H1 (cell line): ENCODE data around the gene ABCD2. TPM values are rescaled to one million over a fixed set of nuclear protein-coding genes. Genes with fewer than 3 reads are reported as not detected.

Experiments used
- CTCF ChIA-PET: fragments of 300-600 bp; sonication (Branson Sonifier 250); formaldehyde crosslinking; loops from one replicate; lab custom pipeline; 2021; ENCODE audit not compliant: partially characterized antibody; lab: Charles Lee
- POLR2A ChIA-PET: fragments of 300-600 bp; sonication (Branson Sonifier 250); formaldehyde crosslinking; loops from one replicate; lab custom pipeline; 2021; ENCODE audit warnings: inconsistent platforms; ENCODE audit not compliant: partially characterized antibody; lab: Charles Lee
- DNase-seq, 2 experiments: peaks; one replicate each; pipeline versions ENCODE4 v3.0.0 to v3.0.0-alpha.2; 2010 to 2022; ENCODE audit warnings: low spot score in 2 of 2, low read depth in 1 of 2, mixed read lengths in 1 of 2
- FAIRE-seq: peaks from 2 replicates; lab custom pipeline; 2011; peaks lifted over from hg19 to GRCh38; lab: Jason Lieb, UNC
- H2AFZ ChIP-seq: 2 replicates; pipeline ENCODE4 v1.8.1; 2012; ENCODE audit warnings: low read length, inconsistent platforms
- H2AK5ac ChIP-seq: 2 replicates; pipeline ENCODE4 v1.6.1; 2013; ENCODE audit warnings: low read depth, low read length
- H2BK120ac ChIP-seq: replicated peaks from 2 replicates; pipeline ENCODE3; 2013; ENCODE audit warnings: low read depth, low read length, inconsistent platforms
- H2BK12ac ChIP-seq: 2 replicates; pipeline ENCODE4 v1.6.1; 2013; ENCODE audit warnings: low read depth, low read length
- H2BK15ac ChIP-seq: 2 replicates; pipeline ENCODE4 v1.6.1; 2013; ENCODE audit warnings: low read length
- H2BK20ac ChIP-seq: 2 replicates; pipeline ENCODE4 v1.6.1; 2013; ENCODE audit warnings: low read length
- H2BK5ac ChIP-seq: 2 replicates; pipeline ENCODE4 v1.6.1; 2013; ENCODE audit warnings: low read depth, low read length
- H3K14ac ChIP-seq: 2 replicates; pipeline ENCODE4 v1.6.1; 2013; ENCODE audit warnings: inconsistent platforms; ENCODE audit not compliant: insufficient read length
- H3K18ac ChIP-seq: 2 replicates; pipeline ENCODE4 v1.6.1; 2013; ENCODE audit warnings: low read length; ENCODE audit errors: extremely low read depth
- H3K23ac ChIP-seq: 2 replicates; pipeline ENCODE4 v1.6.1; 2013; ENCODE audit warnings: inconsistent platforms; ENCODE audit not compliant: insufficient read length
- H3K23me2 ChIP-seq: 2 replicates; pipeline ENCODE4 v1.6.1; 2013; ENCODE audit warnings: low read depth, low read length
- H3K27ac ChIP-seq: 2 replicates; pipeline ENCODE4 v1.6.1; 2011; ENCODE audit warnings: low read depth, low read length, inconsistent platforms
- H3K27me3 ChIP-seq, 4 experiments: replicated peaks in 1 of 4; 1 replicate in 1 of 4; 2 replicates in 3 of 4; pipeline versions ENCODE4 v1.6.1 to v1.8.1; 2011 to 2013; ENCODE audit warnings: low read length in 3 of 4, mild to moderate bottlenecking in 3 of 4, inconsistent platforms in 2 of 4, mixed read lengths in 2 of 4, moderate library complexity in 1 of 4; ENCODE audit not compliant: control insufficient read depth in 3 of 4, insufficient read depth in 3 of 4; ENCODE audit errors: extremely low read depth in 1 of 4
- H3K36me3 ChIP-seq, 4 experiments: 2 replicates each; pipeline versions ENCODE4 v1.6.1 to v1.8.1; 2011 to 2013; ENCODE audit warnings: mild to moderate bottlenecking in 4 of 4, low read length in 3 of 4, moderate library complexity in 2 of 4, control low read depth in 1 of 4, inconsistent platforms in 1 of 4; ENCODE audit not compliant: insufficient read depth in 4 of 4, control insufficient read depth in 2 of 4
- H3K4ac ChIP-seq: replicated peaks from 2 replicates; pipeline ENCODE3; 2013; ENCODE audit warnings: low read length, low read depth, mixed read lengths, inconsistent platforms; ENCODE audit not compliant: insufficient read length
- H3K4me1 ChIP-seq, 4 experiments: replicated peaks in 1 of 4; 1 replicate in 1 of 4; 2 replicates in 3 of 4; pipeline versions ENCODE4 v1.6.1 to v1.8.1; 2011 to 2013; ENCODE audit warnings: low read length in 3 of 4, inconsistent platforms in 2 of 4, mixed read lengths in 1 of 4; ENCODE audit not compliant: insufficient read depth in 4 of 4, control insufficient read depth in 3 of 4
- H3K4me2 ChIP-seq, 2 experiments: 2 replicates each; pipeline versions ENCODE4 v1.6.1 to v1.8.1; 2011 to 2013; ENCODE audit warnings: low read depth in 2 of 2, low read length in 2 of 2, control low read depth in 1 of 2, inconsistent platforms in 1 of 2, mild to moderate bottlenecking in 1 of 2; ENCODE audit not compliant: insufficient read depth in 1 of 2
- H3K4me3 ChIP-seq, 4 experiments: fragments of 200-600, 300-600 bp in 1 of 4; sonication (generic), shearing (Covaris generic), sonication (Bioruptor Twin) in 1 of 4; 2 replicates each; pipeline versions ENCODE4 v1.5.1 to v1.8.1; 2011 to 2016; ENCODE audit warnings: low read length in 4 of 4, low read depth in 3 of 4, control low read depth in 2 of 4, inconsistent platforms in 2 of 4, mild to moderate bottlenecking in 2 of 4, mixed read lengths in 1 of 4, moderate library complexity in 1 of 4; ENCODE audit not compliant: insufficient read depth in 2 of 4; ENCODE audit errors: extremely low read depth in 1 of 4
- H3K56ac ChIP-seq: replicated peaks from 2 replicates; pipeline ENCODE3; 2013; ENCODE audit warnings: low read depth, mild to moderate bottlenecking, mixed read lengths, low read length, inconsistent platforms; ENCODE audit not compliant: insufficient read length
- H3K79me1 ChIP-seq: 2 replicates; pipeline ENCODE4 v1.6.1; 2013; ENCODE audit warnings: low read depth, low read length, control low read depth
- H3K79me2 ChIP-seq, 2 experiments: 2 replicates each; pipeline versions ENCODE4 v1.6.1 to v1.8.1; 2012 to 2013; ENCODE audit warnings: low read length in 2 of 2, mild to moderate bottlenecking in 2 of 2, inconsistent platforms in 1 of 2; ENCODE audit not compliant: insufficient read depth in 2 of 2, control insufficient read depth in 1 of 2
- H3K9ac ChIP-seq, 4 experiments: replicated peaks in 1 of 4; 1 replicate in 1 of 4; 2 replicates in 3 of 4; pipeline versions ENCODE4 v1.6.1 to v1.8.1; 2011 to 2013; ENCODE audit warnings: low read depth in 3 of 4, low read length in 3 of 4, control low read depth in 2 of 4, mild to moderate bottlenecking in 2 of 4, moderate library complexity in 2 of 4, inconsistent platforms in 1 of 4; ENCODE audit errors: extremely low read depth in 1 of 4
- H3K9me3 ChIP-seq, 2 experiments: 2 replicates each; pipeline versions ENCODE4 v1.6.1 to v1.8.1; 2012 to 2013; ENCODE audit warnings: mild to moderate bottlenecking in 2 of 2, moderate library complexity in 2 of 2, control low read depth in 1 of 2, inconsistent platforms in 1 of 2, low read depth in 1 of 2, low read length in 1 of 2, mixed read lengths in 1 of 2; ENCODE audit not compliant: insufficient read depth in 2 of 2
- H4K20me1 ChIP-seq, 2 experiments: replicated peaks in 1 of 2; 2 replicates each; pipeline versions ENCODE3 to v1.8.1; 2011 to 2013; ENCODE audit warnings: inconsistent platforms in 2 of 2, low read length in 2 of 2, mild to moderate bottlenecking in 1 of 2; ENCODE audit not compliant: insufficient read depth in 2 of 2, control insufficient read depth in 1 of 2
- H4K5ac ChIP-seq: 2 replicates; pipeline ENCODE4 v1.6.1; 2013; ENCODE audit warnings: low read length, low read depth, mixed read lengths, inconsistent platforms; ENCODE audit not compliant: insufficient read length
- H4K8ac ChIP-seq: 2 replicates; pipeline ENCODE4 v1.8.0; 2013; ENCODE audit warnings: mild to moderate bottlenecking, moderate library complexity, low read length, inconsistent platforms; ENCODE audit not compliant: insufficient read depth; ENCODE audit errors: extremely low read depth
- H4K91ac ChIP-seq: replicated peaks from 2 replicates; pipeline ENCODE3; 2013; ENCODE audit warnings: low read length, mixed read lengths, inconsistent platforms; ENCODE audit not compliant: insufficient read length
- ASH2L ChIP-seq: fragments of 200-600, 300-600 bp; sonication (generic); IDR thresholded peaks from one replicate; pipeline ENCODE4 v1.7.1; 2017; ENCODE audit warnings: low read length
- BCL11A ChIP-seq, 2 experiments: IDR thresholded peaks; one replicate each; pipeline ENCODE4 v1.6.1; 2011; ENCODE audit warnings: low read depth in 2 of 2, low read length in 2 of 2, mild to moderate bottlenecking in 2 of 2
- CBX8 ChIP-seq: fragments of 300-800, 300-1000 bp; sonication (generic); IDR thresholded peaks from 2 replicates; pipeline ENCODE4 v1.7.1; 2016; ENCODE audit warnings: low read depth, low read length, borderline replicate concordance
- JUN ChIP-seq: IDR thresholded peaks from 2 replicates; pipeline ENCODE4 v1.6.1; 2011; ENCODE audit warnings: low read depth, mild to moderate bottlenecking, improper control_type of control experiment, low read length
- KDM4A ChIP-seq: IDR thresholded peaks from one replicate; pipeline ENCODE4 v1.7.1; 2012; ENCODE audit warnings: low read depth, mild to moderate bottlenecking, moderate library complexity, low read length, inconsistent platforms; ENCODE audit not compliant: severe bottlenecking
- MAFK ChIP-seq: IDR thresholded peaks from 2 replicates; pipeline ENCODE4 v1.6.1; 2012; ENCODE audit warnings: low read depth, mild to moderate bottlenecking, improper control_type of control experiment, low read length
- RAD21 ChIP-seq, 2 experiments: IDR thresholded peaks in 1 of 2; conservative IDR thresholded peaks in 1 of 2; 2 replicates each; pipeline ENCODE4 v1.6.1; 2011; ENCODE audit warnings: low read depth in 2 of 2, low read length in 2 of 2, improper control_type of control experiment in 1 of 2, inconsistent platforms in 1 of 2, mild to moderate bottlenecking in 1 of 2, moderate library complexity in 1 of 2
- SIN3A ChIP-seq, 2 experiments: IDR thresholded peaks in 1 of 2; conservative IDR thresholded peaks in 1 of 2; 2 replicates each; pipeline ENCODE4 v1.6.1; 2011 to 2012; ENCODE audit warnings: low read length in 2 of 2, improper control_type of control experiment in 1 of 2, low read depth in 1 of 2, mild to moderate bottlenecking in 1 of 2
- SIX5 ChIP-seq: IDR thresholded peaks from 2 replicates; pipeline ENCODE4 v1.6.1; 2011; ENCODE audit warnings: mild to moderate bottlenecking, low read depth, low read length
- SRF ChIP-seq: IDR thresholded peaks from 2 replicates; pipeline ENCODE4 v1.6.1; 2011; ENCODE audit warnings: mild to moderate bottlenecking, low read depth, low read length, moderate library complexity
- TAF7 ChIP-seq: optimal IDR thresholded peaks from 2 replicates; pipeline ENCODE3; 2011; ENCODE audit warnings: low read depth, mild to moderate bottlenecking, inconsistent platforms, low read length, moderate library complexity, borderline replicate concordance
- TCF12 ChIP-seq: IDR thresholded peaks from 2 replicates; pipeline ENCODE4 v1.6.1; 2011; ENCODE audit warnings: low read depth, mild to moderate bottlenecking, low read length
- TEAD4 ChIP-seq: IDR thresholded peaks from 2 replicates; pipeline ENCODE4 v1.6.1; 2012; ENCODE audit warnings: low read depth, low read length, inconsistent platforms, mixed read lengths
- WGBS, 2 experiments: shearing (Covaris generic) in 1 of 2; methylation state at CpG; one replicate each; pipeline versions ENCODE4 v1.1.6 to v1.1.7; 2013 to 2015; ENCODE audit warnings: low lambda C conversion rate in 2 of 2, mixed read lengths in 2 of 2, inconsistent platforms in 1 of 2, low coverage in 1 of 2, missing lambda C conversion rate in 1 of 2; ENCODE audit not compliant: insufficient replicate concordance in 2 of 2, insufficient coverage in 1 of 2, insufficient read length in 1 of 2; ENCODE audit errors: extremely low coverage in 1 of 2, missing lambda C conversion rate in 1 of 2; 5-methylcytosine and 5-hydroxymethylcytosine counted together
- polyA plus RNA-seq, 7 experiments: library from polyadenylated mRNA; depleted of rRNA in 3 of 7; stranded (reverse) in 5 of 7; unstranded in 2 of 7; fragments of >200 nt in 5 of 7; fragments of 200-250 nt in 2 of 7; gene quantifications; 1 replicate in 5 of 7; 2 replicates in 1 of 7; 4 replicates in 1 of 7; pipeline versions ENCODE4 v1.2.1 to v1.2.3, GENCODE V29; 2011 to 2013; ENCODE audit warnings: missing spikeins in 2 of 7, mixed read lengths in 2 of 7
- total RNA-seq: library from RNA; stranded (reverse); fragmentation: NEBNext Ultra II Directional; extraction: Animal tissue kit (Norgen Biotek cat#: 25700); gene quantifications from 2 replicates; pipeline ENCODE4 v1.2.1, GENCODE V29; 2021
- TF ChIP-seq, protein P1 (sequence below): IDR thresholded peaks from 2 replicates; pipeline ENCODE4 v1.6.1; 2012; ENCODE audit warnings: inconsistent platforms

ABCD2 gene
- total and polyA plus RNA-seq, 2 of the 8 experiments (the other 6 are each of a cell fraction or from before 2014, with no cell fraction given) = not detected

DNA sequence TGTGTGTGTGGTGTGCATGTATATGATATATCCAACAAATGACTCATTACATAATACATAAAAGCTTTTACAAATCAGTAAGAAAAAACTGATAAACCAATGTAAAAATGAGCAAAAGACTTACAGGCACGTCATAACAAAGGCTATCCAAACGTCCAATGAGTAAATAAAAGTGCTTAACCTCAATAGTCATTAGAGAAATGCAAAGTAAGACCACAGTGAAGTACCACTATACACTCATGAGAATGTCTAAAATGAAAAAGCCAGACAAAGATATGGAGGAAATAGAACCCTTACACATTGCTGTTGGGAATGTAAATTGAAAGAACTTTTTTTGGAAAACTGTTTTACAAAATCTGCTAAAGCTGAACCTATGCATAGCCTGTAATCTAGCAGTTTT, 7.8 kb downstream of the ABCD2 start:
- Histone ChIP-seq H3K27me3 (no peaks in the 10 kb centered on the region; a peak in 1 of 7 replicates), H2AK5ac (no peak overlapping the region), H3K9me3 (no peaks in the 10 kb centered on the region), H3K79me1 (no peaks in the 10 kb centered on the region), H2BK5ac (no peak overlapping the region), H2BK20ac (no peak overlapping the region), H3K4me2 (no peak overlapping the region), H3K4ac (no peak overlapping the region), H3K27ac (no peak overlapping the region), H3K56ac (no peak overlapping the region), H3K36me3 (no peaks in the 10 kb centered on the region), H4K20me1 (no peaks in the 10 kb centered on the region), H3K79me2 (no peaks in the 10 kb centered on the region), H2BK120ac (no peak overlapping the region), H3K4me3 (no peak overlapping the region), H4K5ac (no peak overlapping the region), H3K14ac (no peak overlapping the region), H3K4me1 (no peaks in the 10 kb centered on the region), H2BK15ac (no peak overlapping the region), H3K23ac (no peak overlapping the region), H2AFZ (no peak overlapping the region), H2BK12ac (no peak overlapping the region), H3K9ac (no peak overlapping the region), H4K91ac (no peak overlapping the region), H4K8ac (no peak overlapping the region), H3K18ac (no peak overlapping the region), H3K23me2 (no peaks in the 10 kb centered on the region; the same call in 1 of the 2 replicates)
- POLR2A ChIA-PET = no interaction called here
- TF ChIP-seq, protein P1, sequence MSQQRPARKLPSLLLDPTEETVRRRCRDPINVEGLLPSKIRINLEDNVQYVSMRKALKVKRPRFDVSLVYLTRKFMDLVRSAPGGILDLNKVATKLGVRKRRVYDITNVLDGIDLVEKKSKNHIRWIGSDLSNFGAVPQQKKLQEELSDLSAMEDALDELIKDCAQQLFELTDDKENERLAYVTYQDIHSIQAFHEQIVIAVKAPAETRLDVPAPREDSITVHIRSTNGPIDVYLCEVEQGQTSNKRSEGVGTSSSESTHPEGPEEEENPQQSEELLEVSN = no peak
- TF ChIP-seq TCF12 (no peak), BCL11A (IDR thresholded peaks at IDR 0.05; ENCODE audit: low read depth in 2 of 2, low read length in 2 of 2) (no peak), JUN (no peak), ASH2L (no peak), SRF (no peak), CBX8 (no peak), MAFK (no peak), TAF7 (no peak), RAD21 (IDR thresholded peaks at IDR 0.05 in 1 of 2, conservative IDR thresholded peaks at IDR 0.05 in 1 of 2; ENCODE audit: low read depth in 2 of 2, low read length in 2 of 2) (no peak), TEAD4 (no peak), KDM4A (no peak), SIX5 (no peak), SIN3A (conservative IDR thresholded peaks at IDR 0.05 in 1 of 2, IDR thresholded peaks at IDR 0.05 in 1 of 2; ENCODE audit: low read depth in 1 of 2, low read length in 2 of 2) (no peak)
- CTCF ChIA-PET = no interaction called here
- no peak for DNase-seq
- no peak for FAIRE-seq
- 85% methylated on average over 2 of the region's 2 CpGs; no CpG with 5 or more reads in 1 of the 2 experiments for WGBS, 2 experiments
